ENCODE measurements around the gene INPP5D.
"Not testable (repeated sequence)": the region's sequence is repeated elsewhere in the genome, so short reads cannot be mapped to it uniquely, and the experiment has no call there.

INPP5D gene

GRCh38 chr2:233056961-233057605 is 3.1 kb upstream of the INPP5D start:
- DNase-seq = no peak

GRCh38 chr2:233058717-233059546 is 1.2 kb upstream of the INPP5D start:
- no peak for DNase-seq

- DNase-seq = no peak
Measured at GRCh38 chr2:233059547-233059796, 670 bp upstream of the INPP5D start.

- no peak for DNase-seq
Measured at GRCh38 chr2:233060501-233060979, 398 bp downstream of the INPP5D start.

GRCh38 chr2:233060980-233061590 is 943 bp downstream of the INPP5D start:
- no peak for DNase-seq

GRCh38 chr2:233061591-233062450 is 1.7 kb downstream of the INPP5D start:
- no peak for DNase-seq

- no peak for DNase-seq
Measured at GRCh38 chr2:233062451-233062850, 2.3 kb downstream of the INPP5D start.

GRCh38 chr2:233062946-233063268 is 2.8 kb downstream of the INPP5D start:
- no peak for DNase-seq

- no peak for DNase-seq
Measured at GRCh38 chr2:233063269-233063975, 3.3 kb downstream of the INPP5D start.

GRCh38 chr2:233063976-233064411 is 3.9 kb downstream of the INPP5D start:
- no peak for DNase-seq

GRCh38 chr2:233064530-233065199 is 4.5 kb downstream of the INPP5D start:
- DNase-seq = no peak

- DNase-seq = not testable (repeated sequence)
Measured at GRCh38 chr2:233065200-233065589, 5.1 kb downstream of the INPP5D start.

- DNase-seq = no peak
Measured at GRCh38 chr2:233065954-233066470, 5.9 kb downstream of the INPP5D start.

GRCh38 chr2:233068762-233069418 is 8.7 kb downstream of the INPP5D start:
- DNase-seq = no peak

GRCh38 chr2:233072838-233073237 is 12.7 kb downstream of the INPP5D start:
- no peak for DNase-seq

GRCh38 chr2:233074106-233074505 is 14.0 kb downstream of the INPP5D start:
- no peak for DNase-seq

GRCh38 chr2:233075141-233075965 is 15.2 kb downstream of the INPP5D start:
- DNase-seq = no peak

GRCh38 chr2:233075966-233076339 is 15.8 kb downstream of the INPP5D start:
- no peak for DNase-seq

- no peak for DNase-seq
Measured at GRCh38 chr2:233076749-233077148, 16.6 kb downstream of the INPP5D start.

- DNase-seq = no peak
Measured at GRCh38 chr2:233079473-233079877, 19.3 kb downstream of the INPP5D start.
